Keratinocyte (primary cell): ENCODE data around the gene SLC66A2. TPM values are rescaled to one million over a fixed set of nuclear protein-coding genes. Genes with fewer than 3 reads are reported as not detected.

ENCODE experiments used
- DNase-seq: peaks from one replicate; pipeline ENCODE4 v3.0.0-alpha.2; 2011; ENCODE audit warnings: low read depth, missing footprints, low spot score
- FAIRE-seq: peaks from 2 replicates; lab custom pipeline; 2011; peaks lifted over from hg19 to GRCh38; lab: Jason Lieb, UNC
- H2AFZ ChIP-seq: 2 replicates; pipeline ENCODE4 v1.6.0; 2012; ENCODE audit warnings: low read length, control low read depth, inconsistent platforms; ENCODE audit not compliant: control insufficient read depth
- H3K27ac ChIP-seq: 2 replicates; pipeline ENCODE4 v1.5.1; 2011; ENCODE audit warnings: low read length; ENCODE audit not compliant: control insufficient read depth, insufficient read depth
- H3K27me3 ChIP-seq: 3 replicates; pipeline ENCODE4 v1.6.0; 2011; ENCODE audit warnings: low read length; ENCODE audit not compliant: control insufficient read depth, insufficient read depth; ENCODE audit errors: extremely low read depth
- H3K36me3 ChIP-seq, 2 experiments: 2 replicates in 1 of 2; 3 replicates in 1 of 2; pipeline ENCODE4 v1.5.1; 2011; ENCODE audit warnings: low read length in 2 of 2, mild to moderate bottlenecking in 1 of 2; ENCODE audit not compliant: control insufficient read depth in 2 of 2, insufficient read depth in 2 of 2; ENCODE audit errors: extremely low read depth in 1 of 2
- H3K4me1 ChIP-seq: 3 replicates; pipeline ENCODE4 v1.5.1; 2011; ENCODE audit warnings: low read length; ENCODE audit not compliant: control insufficient read depth, insufficient read depth; ENCODE audit errors: extremely low read depth
- H3K4me2 ChIP-seq: 3 replicates; pipeline ENCODE4 v1.6.0; 2011; ENCODE audit warnings: low read depth, low read length; ENCODE audit not compliant: control insufficient read depth, insufficient read depth; ENCODE audit errors: extremely low read depth
- H3K4me3 ChIP-seq, 3 experiments: fragments of 200-600 bp in 1 of 3; sonication (generic) in 1 of 3; 2 replicates in 2 of 3; 3 replicates in 1 of 3; pipeline ENCODE4 v1.5.1; 2011 to 2016; ENCODE audit warnings: low read length in 3 of 3, mild to moderate bottlenecking in 3 of 3, control low read depth in 2 of 3, inconsistent platforms in 1 of 3, low read depth in 1 of 3, mixed read lengths in 1 of 3, mixed run types in 1 of 3, moderate library complexity in 1 of 3; ENCODE audit not compliant: control insufficient read depth in 2 of 3, insufficient read depth in 2 of 3; ENCODE audit errors: extremely low read depth in 1 of 3
- H3K79me2 ChIP-seq: 2 replicates; pipeline ENCODE4 v1.6.0; 2012; ENCODE audit warnings: low read length; ENCODE audit not compliant: control insufficient read depth, insufficient read depth
- H3K9ac ChIP-seq: 3 replicates; pipeline ENCODE4 v1.6.0; 2011; ENCODE audit warnings: low read length; ENCODE audit not compliant: control insufficient read depth, insufficient read depth; ENCODE audit errors: extremely low read depth
- H3K9me1 ChIP-seq: 3 replicates; pipeline ENCODE4 v1.6.0; 2011; ENCODE audit warnings: low read length; ENCODE audit not compliant: control insufficient read depth, insufficient read depth; ENCODE audit errors: extremely low read depth
- H3K9me3 ChIP-seq: 2 replicates; pipeline ENCODE4 v1.5.1; 2012; ENCODE audit warnings: low read depth, low read length; ENCODE audit not compliant: control insufficient read depth
- H4K20me1 ChIP-seq: 3 replicates; pipeline ENCODE4 v1.6.0; 2011; ENCODE audit warnings: low read length; ENCODE audit not compliant: control insufficient read depth, insufficient read depth; ENCODE audit errors: extremely low read depth
- CTCF ChIP-seq, 3 experiments: IDR thresholded peaks in 1 of 3; conservative IDR thresholded peaks in 1 of 3; optimal IDR thresholded peaks in 1 of 3; 2 replicates in 2 of 3; 3 replicates in 1 of 3; pipeline versions ENCODE3 to v1.5.1; 2011; ENCODE audit warnings: low read length in 3 of 3, mild to moderate bottlenecking in 3 of 3, moderate library complexity in 2 of 3, control low read depth in 1 of 3, inconsistent platforms in 1 of 3; ENCODE audit not compliant: insufficient read depth in 2 of 3; ENCODE audit errors: extremely low read depth in 1 of 3
- EZH2 ChIP-seq: IDR thresholded peaks from one replicate; pipeline ENCODE4 v1.6.1; 2012; ENCODE audit warnings: inconsistent platforms, mild to moderate bottlenecking, low read length, moderate library complexity
- dilution Hi-C: fragments of 300-500 bp; cut with MboI; formaldehyde crosslinking; loops from one replicate; pipeline ENCODE4 v1.7.0; 2020; ENCODE audit warnings: low sequenced_read_pairs; ENCODE audit not compliant: extremely low pct_ligation_motif_present
- polyA plus RNA-seq, 5 experiments: library from polyadenylated mRNA; depleted of rRNA in 3 of 5; stranded (reverse) in 3 of 5; stranded (forward) in 1 of 5; unstranded in 1 of 5; fragments of >200 nt; gene quantifications; 1 replicate in 1 of 5; 2 replicates in 3 of 5; 3 replicates in 1 of 5; pipeline versions ENCODE4 v1.2.1 to v1.2.3, GENCODE V29; 2011 to 2012; ENCODE audit warnings: missing spikeins in 2 of 5, low read depth in 1 of 5, low replicate concordance in 1 of 5

SLC66A2 gene
- polyA plus RNA-seq, 1 donor (not counting 4 experiments of a cell fraction or from before 2014, with no cell fraction given) = 16.3 TPM

GRCh38 chr18:79889569-79889968 is 61.9 kb downstream of the SLC66A2 start:
- dilution Hi-C loops = no loop called here
- no peaks in the 10 kb centered on the region for H3K4me1 ChIP-seq
- no peak overlapping the region for H3K4me2 ChIP-seq
- no peak for TF ChIP-seq EZH2
- no peak for TF ChIP-seq CTCF (optimal IDR thresholded peaks at IDR 0.05 in 1 of 3, IDR thresholded peaks at IDR 0.05 in 1 of 3, conservative IDR thresholded peaks at IDR 0.05 in 1 of 3; ENCODE audit: extremely low read depth in 1 of 3, insufficient read depth in 2 of 3, low read length in 3 of 3)
- H3K27ac ChIP-seq = no peak overlapping the region
- no peak overlapping the region for H2AFZ ChIP-seq
- no peaks in the 10 kb centered on the region for H4K20me1 ChIP-seq
- no peaks in the 10 kb centered on the region for H3K9me1 ChIP-seq
- H3K27me3 ChIP-seq = no peaks in the 10 kb centered on the region
- no peak overlapping the region for H3K9ac ChIP-seq
- FAIRE-seq (no peak), DNase-seq (no peak)
- H3K4me3 ChIP-seq = no peak overlapping the region
- no peaks in the 10 kb centered on the region for H3K36me3 ChIP-seq
- no peaks in the 10 kb centered on the region for H3K79me2 ChIP-seq
- H3K9me3 ChIP-seq = peaks cover 17% of the 10 kb centered on the region

GRCh38 chr18:79888016-79888415 is 63.4 kb downstream of the SLC66A2 start:
- Histone ChIP-seq H3K27ac (no peak overlapping the region), H2AFZ (no peak overlapping the region), H3K27me3 (no peaks in the 10 kb centered on the region), H3K36me3 (no peaks in the 10 kb centered on the region), H3K9ac (no peak overlapping the region), H4K20me1 (no peaks in the 10 kb centered on the region), H3K9me1 (no peaks in the 10 kb centered on the region), H3K4me3 (no peak overlapping the region), H3K4me2 (no peak overlapping the region), H3K79me2 (no peaks in the 10 kb centered on the region), H3K4me1 (no peaks in the 10 kb centered on the region), H3K9me3 (peaks cover 13% of the 10 kb centered on the region)
- FAIRE-seq (no peak), DNase-seq (no peak)
- TF ChIP-seq EZH2 (no peak), CTCF (optimal IDR thresholded peaks at IDR 0.05 in 1 of 3, IDR thresholded peaks at IDR 0.05 in 1 of 3, conservative IDR thresholded peaks at IDR 0.05 in 1 of 3; ENCODE audit: extremely low read depth in 1 of 3, insufficient read depth in 2 of 3, low read length in 3 of 3) (no peak)
- dilution Hi-C loops = no loop called here
